HG03095 (cell line): ENCODE measurements around the gene KRTAP19-4.
"Not testable (repeated sequence)": the region's sequence is repeated elsewhere in the genome, so short reads cannot be mapped to it uniquely, and the experiment has no call there.

ENCODE experiments used
- ATAC-seq: cut with Tn5 transposase; IDR thresholded peaks from one replicate; pipeline ENCODE4 v1.9.1; 2021; ENCODE audit warnings: moderate library complexity; ENCODE audit not compliant: unreplicated experiment

The KRTAP19-4 gene, protein sequence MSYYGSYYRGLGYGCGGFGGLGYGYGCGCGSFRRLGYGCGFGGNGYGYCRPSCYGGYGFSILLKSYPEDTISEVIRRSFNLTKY

DNA sequence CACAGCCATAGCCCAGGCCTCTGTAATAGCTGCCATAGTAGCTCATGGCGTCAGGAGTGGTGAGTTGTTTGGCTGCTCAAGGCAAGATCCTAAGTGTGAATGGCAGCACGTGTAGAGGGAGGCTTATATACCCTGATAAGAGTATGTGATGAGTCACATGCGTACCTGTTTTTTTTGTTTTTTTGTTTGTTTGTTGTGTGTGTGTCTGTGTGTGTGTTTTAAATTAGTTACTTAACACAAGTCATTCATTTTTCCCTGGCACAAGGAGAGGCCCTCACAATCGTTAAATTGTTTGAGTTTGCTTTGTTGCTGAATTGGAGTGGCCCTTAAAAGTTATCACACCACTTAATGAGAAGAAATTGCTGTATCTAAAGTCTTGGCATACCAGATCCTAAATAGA lies at the start of gene KRTAP19-4:
TSS of gene KRTAP19-4 (minus strand) at position 101 of the 400 bp plus-strand sequence. CDS start at position 46, 55 bp downstream.
- no peak for ATAC-seq

DNA sequence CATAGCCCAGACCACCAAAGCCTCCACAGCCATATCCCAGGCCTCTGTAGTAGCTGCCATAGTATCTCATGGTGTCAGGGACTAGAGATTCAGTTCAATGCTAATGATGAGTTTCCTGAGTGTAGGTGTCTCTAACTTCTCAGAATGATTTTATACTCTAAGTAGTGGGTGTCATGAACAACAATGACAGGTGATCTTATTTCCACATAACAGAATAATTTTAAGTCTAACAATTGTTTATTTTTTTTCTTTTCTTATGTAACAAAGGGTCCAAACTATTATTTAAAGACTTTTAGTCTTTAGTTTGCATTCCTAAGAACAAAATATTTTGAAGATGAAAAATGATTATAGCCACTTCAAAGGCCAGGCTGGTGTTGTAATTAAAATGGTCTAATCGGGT lies 44.8 kb upstream of the KRTAP19-4 start, which contains the start of gene KRTAP19-6:
TSS of gene KRTAP19-6 (minus strand) at position 101 of the 400 bp plus-strand sequence. CDS start at position 70, 31 bp downstream.
- no peak for ATAC-seq

DNA sequence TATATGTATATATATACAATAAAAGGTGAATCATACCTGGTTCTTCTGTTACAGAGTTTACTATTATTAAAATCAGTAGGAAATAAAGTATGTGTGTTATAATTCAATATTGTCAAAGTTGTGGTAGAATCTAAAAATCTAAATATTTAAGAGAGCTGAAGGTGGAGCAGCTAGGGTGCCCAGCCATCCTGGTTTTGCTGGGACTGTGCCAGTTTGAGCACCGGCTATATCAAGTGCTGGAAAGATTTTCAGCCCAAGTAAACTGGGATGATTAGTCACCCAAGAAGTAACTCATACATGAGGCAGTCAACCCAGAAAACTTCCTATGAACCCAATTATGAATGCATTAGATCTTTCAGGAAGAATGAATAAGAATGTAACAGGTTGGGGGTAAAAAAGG lies 21.9 kb upstream of the KRTAP19-4 start:
- ATAC-seq: no peak

DNA sequence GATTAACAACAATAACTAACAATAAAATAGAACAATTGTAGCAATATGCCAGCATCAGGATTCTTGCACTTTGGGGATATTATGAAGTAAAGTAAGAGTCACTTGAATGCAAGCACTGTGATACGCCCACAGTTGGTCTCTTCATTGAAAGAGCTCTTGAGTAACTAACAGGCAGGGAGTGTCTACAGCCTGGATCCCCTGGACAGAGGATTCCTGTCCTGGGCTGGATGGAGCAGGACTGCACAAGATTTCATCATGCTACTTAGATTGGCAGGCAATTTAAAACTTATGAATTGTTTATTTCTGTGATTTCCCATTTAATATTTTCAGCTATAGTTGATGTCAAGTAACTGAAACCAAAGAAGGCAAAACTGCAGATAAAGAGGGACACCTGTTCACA lies 18.7 kb upstream of the KRTAP19-4 start:
- no peak for ATAC-seq

GRCh38 chr21:30505621-30506205 lies 8.7 kb upstream of the KRTAP19-4 start:
- not testable (repeated sequence) for ATAC-seq

- ATAC-seq: no peak
These were observed 5.1 kb upstream of the KRTAP19-4 start, which contains the start of gene KRTAP19-5 for GRCh38 chr21:30502041-30502440. KRTAP19-5 (minus strand) TSS chr21:30502141; CDS start chr21:30502090, 51 bp downstream.

DNA sequence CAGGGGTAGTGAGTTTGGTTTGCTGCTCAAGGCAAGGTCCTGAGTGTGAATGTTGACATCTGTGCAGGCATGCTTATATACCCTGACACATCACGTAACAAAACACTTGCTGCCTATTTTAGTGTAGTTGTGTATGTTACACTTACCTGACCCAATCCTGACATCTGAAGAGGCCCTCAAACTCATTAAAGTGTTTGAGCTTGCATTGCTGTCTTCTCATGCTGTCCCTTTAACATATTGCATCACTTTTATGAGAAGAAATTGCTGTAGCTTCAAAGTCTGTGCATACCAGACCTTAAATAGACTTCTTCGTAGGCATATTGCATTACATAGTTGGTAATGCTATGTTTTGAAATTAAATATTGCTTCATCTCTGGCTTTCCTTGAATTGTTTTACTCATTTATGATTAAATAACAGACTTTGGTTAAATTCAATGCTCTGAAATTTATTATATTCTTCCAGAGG lies 5.0 kb downstream of the KRTAP19-4 start, which contains the start of gene KRTAP19-3:
TSS of gene KRTAP19-3 (minus strand) at position 51 of the 466 bp plus-strand sequence. CDS start 56 bp downstream, outside the sequence.
- no peak for ATAC-seq

- no peak for ATAC-seq
These were observed 9.6 kb downstream of the KRTAP19-4 start, which contains the start of gene KRTAP19-2 for GRCh38 chr21:30487336-30487735. KRTAP19-2 (minus strand) TSS chr21:30487436; CDS start chr21:30487348, 88 bp downstream.

DNA sequence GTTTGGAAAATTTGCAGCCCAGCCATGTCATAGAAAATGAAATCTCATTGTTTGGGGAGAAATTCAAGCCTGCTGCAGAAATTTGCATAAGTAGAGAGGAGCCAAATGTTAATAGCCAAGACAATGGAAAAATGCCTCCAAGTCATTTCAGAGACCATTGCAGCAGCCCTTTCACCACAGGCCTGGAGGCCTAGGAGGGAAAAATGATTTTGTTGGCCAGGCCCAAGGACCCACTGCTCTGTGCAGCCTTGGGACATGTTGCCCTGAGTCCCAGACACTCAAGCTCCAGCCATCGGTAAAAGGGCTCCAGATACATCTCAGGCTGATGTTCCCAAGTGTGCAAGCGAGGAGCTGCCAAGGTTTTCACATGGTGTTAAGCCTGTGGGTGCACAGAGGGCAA lies 10.8 kb downstream of the KRTAP19-4 start:
- no peak for ATAC-seq

DNA sequence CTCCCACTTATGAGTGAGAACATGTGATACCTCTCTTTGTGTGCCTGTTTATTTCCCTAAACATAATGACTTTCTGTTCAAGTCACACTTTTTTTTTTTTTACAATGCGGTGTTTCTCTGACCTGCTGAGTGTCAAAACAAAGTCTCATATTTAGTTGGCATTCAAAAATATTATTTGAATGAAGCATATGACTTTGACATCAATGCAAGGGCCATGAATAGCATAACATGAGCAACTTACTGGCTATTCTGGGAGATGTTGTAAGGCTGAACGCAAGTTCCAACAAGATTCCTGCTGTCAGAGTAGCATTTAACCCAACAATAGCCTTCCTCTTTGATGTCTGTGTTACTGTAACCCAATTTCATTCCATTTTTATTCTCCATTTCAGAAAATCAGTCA lies 14.8 kb downstream of the KRTAP19-4 start:
- ATAC-seq: no peak

DNA sequence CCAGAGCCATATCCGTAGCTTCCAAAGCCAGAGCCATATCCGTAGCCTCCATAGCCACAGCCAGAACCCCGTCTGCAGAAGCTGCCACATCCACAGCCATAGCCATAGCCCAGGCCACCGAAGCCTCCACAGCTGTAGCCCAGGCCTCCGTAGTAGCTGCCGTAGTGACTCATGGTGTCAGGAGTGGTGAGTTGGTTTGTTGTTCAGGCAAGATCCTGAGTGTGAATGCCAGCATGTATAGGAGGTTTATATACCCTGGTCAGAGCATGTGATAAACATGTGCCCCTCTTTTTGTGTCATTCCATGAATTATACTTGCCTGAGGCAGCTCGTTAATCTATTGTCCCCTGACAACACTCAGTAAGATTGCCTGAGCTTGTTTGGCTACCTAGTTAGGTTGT lies 16.8 kb downstream of the KRTAP19-4 start, which contains the start of gene KRTAP19-1:
TSS of gene KRTAP19-1 (minus strand) at position 223 of the 400 bp plus-strand sequence. CDS start at position 173, 50 bp downstream.
- no peak for ATAC-seq

- no peak for ATAC-seq
These were observed 17.7 kb downstream of the KRTAP19-4 start for GRCh38 chr21:30479259-30479658.

GRCh38 chr21:30478004-30478403 lies 19.0 kb downstream of the KRTAP19-4 start:
- no peak for ATAC-seq

GRCh38 chr21:30468900-30469714 lies 27.9 kb downstream of the KRTAP19-4 start:
- ATAC-seq: no peak

- ATAC-seq: no peak
These were observed 33.3 kb downstream of the KRTAP19-4 start for GRCh38 chr21:30463713-30464112.

DNA sequence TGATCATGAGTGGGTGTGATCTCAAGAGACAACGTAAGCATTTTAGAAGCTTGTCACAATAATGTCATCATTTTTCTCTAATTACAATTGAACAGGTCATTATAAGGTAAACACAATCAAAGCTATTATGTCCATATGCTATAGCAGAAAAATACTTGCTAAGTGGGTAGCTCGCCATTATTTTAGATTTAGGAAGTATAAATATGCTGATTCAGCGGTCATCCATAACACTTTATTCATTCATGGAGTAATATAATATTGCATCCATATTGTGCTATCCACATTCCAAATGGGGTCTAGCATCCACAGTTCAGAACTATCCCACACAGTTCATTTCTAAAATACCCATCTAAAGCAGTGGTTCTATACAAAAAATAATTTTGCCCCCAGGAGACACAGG lies 48.5 kb downstream of the KRTAP19-4 start:
- ATAC-seq: no peak

DNA sequence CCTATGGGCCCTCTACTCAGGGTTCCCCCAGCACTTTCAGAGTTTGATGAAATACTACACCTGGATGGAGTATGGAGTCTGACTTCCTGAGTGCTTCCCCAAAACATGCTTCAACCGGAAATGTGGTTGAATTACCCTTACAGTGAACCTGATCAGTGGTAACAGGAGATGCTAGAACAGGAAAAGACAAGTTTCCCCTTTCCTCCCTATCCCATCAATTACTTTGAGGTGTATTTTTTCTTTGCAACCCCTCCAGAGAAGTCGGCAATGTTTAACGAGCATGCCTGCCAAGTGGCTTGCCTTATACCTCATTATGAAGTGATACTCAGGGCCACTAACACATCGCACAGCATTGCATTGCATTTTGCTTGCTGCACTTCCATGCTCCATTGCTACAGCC lies 49.9 kb downstream of the KRTAP19-4 start:
- ATAC-seq: no peak
